H1 (cell line): ENCODE results near the gene LARP4. TPM values are rescaled to one million over a fixed set of nuclear protein-coding genes. Genes with fewer than 3 reads are reported as not detected.

Source experiments
- CTCF ChIA-PET: fragments of 300-600 bp; sonication (Branson Sonifier 250); formaldehyde crosslinking; loops from one replicate; lab custom pipeline; 2021; ENCODE audit not compliant: partially characterized antibody; lab: Charles Lee
- POLR2A ChIA-PET: fragments of 300-600 bp; sonication (Branson Sonifier 250); formaldehyde crosslinking; loops from one replicate; lab custom pipeline; 2021; ENCODE audit warnings: inconsistent platforms; ENCODE audit not compliant: partially characterized antibody; lab: Charles Lee
- DNase-seq, 2 experiments: peaks; one replicate each; pipeline versions ENCODE4 v3.0.0 to v3.0.0-alpha.2; 2010 to 2022; ENCODE audit warnings: low spot score in 2 of 2, low read depth in 1 of 2, mixed read lengths in 1 of 2
- FAIRE-seq: peaks from 2 replicates; lab custom pipeline; 2011; peaks lifted over from hg19 to GRCh38; lab: Jason Lieb, UNC
- H2AFZ ChIP-seq: 2 replicates; pipeline ENCODE4 v1.8.1; 2012; ENCODE audit warnings: low read length, inconsistent platforms
- H2AK5ac ChIP-seq: 2 replicates; pipeline ENCODE4 v1.6.1; 2013; ENCODE audit warnings: low read depth, low read length
- H2BK120ac ChIP-seq: replicated peaks from 2 replicates; pipeline ENCODE3; 2013; ENCODE audit warnings: low read depth, low read length, inconsistent platforms
- H2BK12ac ChIP-seq: 2 replicates; pipeline ENCODE4 v1.6.1; 2013; ENCODE audit warnings: low read depth, low read length
- H2BK15ac ChIP-seq: 2 replicates; pipeline ENCODE4 v1.6.1; 2013; ENCODE audit warnings: low read length
- H2BK20ac ChIP-seq: 2 replicates; pipeline ENCODE4 v1.6.1; 2013; ENCODE audit warnings: low read length
- H2BK5ac ChIP-seq: 2 replicates; pipeline ENCODE4 v1.6.1; 2013; ENCODE audit warnings: low read depth, low read length
- H3K14ac ChIP-seq: 2 replicates; pipeline ENCODE4 v1.6.1; 2013; ENCODE audit warnings: inconsistent platforms; ENCODE audit not compliant: insufficient read length
- H3K18ac ChIP-seq: 2 replicates; pipeline ENCODE4 v1.6.1; 2013; ENCODE audit warnings: low read length; ENCODE audit errors: extremely low read depth
- H3K23ac ChIP-seq: 2 replicates; pipeline ENCODE4 v1.6.1; 2013; ENCODE audit warnings: inconsistent platforms; ENCODE audit not compliant: insufficient read length
- H3K23me2 ChIP-seq: 2 replicates; pipeline ENCODE4 v1.6.1; 2013; ENCODE audit warnings: low read depth, low read length
- H3K27ac ChIP-seq: 2 replicates; pipeline ENCODE4 v1.6.1; 2011; ENCODE audit warnings: low read depth, low read length, inconsistent platforms
- H3K27me3 ChIP-seq, 4 experiments: replicated peaks in 1 of 4; 1 replicate in 1 of 4; 2 replicates in 3 of 4; pipeline versions ENCODE4 v1.6.1 to v1.8.1; 2011 to 2013; ENCODE audit warnings: low read length in 3 of 4, mild to moderate bottlenecking in 3 of 4, inconsistent platforms in 2 of 4, mixed read lengths in 2 of 4, moderate library complexity in 1 of 4; ENCODE audit not compliant: control insufficient read depth in 3 of 4, insufficient read depth in 3 of 4; ENCODE audit errors: extremely low read depth in 1 of 4
- H3K36me3 ChIP-seq, 4 experiments: 2 replicates each; pipeline versions ENCODE4 v1.6.1 to v1.8.1; 2011 to 2013; ENCODE audit warnings: mild to moderate bottlenecking in 4 of 4, low read length in 3 of 4, moderate library complexity in 2 of 4, control low read depth in 1 of 4, inconsistent platforms in 1 of 4; ENCODE audit not compliant: insufficient read depth in 4 of 4, control insufficient read depth in 2 of 4
- H3K4ac ChIP-seq: replicated peaks from 2 replicates; pipeline ENCODE3; 2013; ENCODE audit warnings: low read length, low read depth, mixed read lengths, inconsistent platforms; ENCODE audit not compliant: insufficient read length
- H3K4me1 ChIP-seq, 4 experiments: replicated peaks in 1 of 4; 1 replicate in 1 of 4; 2 replicates in 3 of 4; pipeline versions ENCODE4 v1.6.1 to v1.8.1; 2011 to 2013; ENCODE audit warnings: low read length in 3 of 4, inconsistent platforms in 2 of 4, mixed read lengths in 1 of 4; ENCODE audit not compliant: insufficient read depth in 4 of 4, control insufficient read depth in 3 of 4
- H3K4me2 ChIP-seq, 2 experiments: 2 replicates each; pipeline versions ENCODE4 v1.6.1 to v1.8.1; 2011 to 2013; ENCODE audit warnings: low read depth in 2 of 2, low read length in 2 of 2, control low read depth in 1 of 2, inconsistent platforms in 1 of 2, mild to moderate bottlenecking in 1 of 2; ENCODE audit not compliant: insufficient read depth in 1 of 2
- H3K4me3 ChIP-seq, 4 experiments: fragments of 200-600, 300-600 bp in 1 of 4; sonication (generic), shearing (Covaris generic), sonication (Bioruptor Twin) in 1 of 4; 2 replicates each; pipeline versions ENCODE4 v1.5.1 to v1.8.1; 2011 to 2016; ENCODE audit warnings: low read length in 4 of 4, low read depth in 3 of 4, control low read depth in 2 of 4, inconsistent platforms in 2 of 4, mild to moderate bottlenecking in 2 of 4, mixed read lengths in 1 of 4, moderate library complexity in 1 of 4; ENCODE audit not compliant: insufficient read depth in 2 of 4; ENCODE audit errors: extremely low read depth in 1 of 4
- H3K56ac ChIP-seq: replicated peaks from 2 replicates; pipeline ENCODE3; 2013; ENCODE audit warnings: low read depth, mild to moderate bottlenecking, mixed read lengths, low read length, inconsistent platforms; ENCODE audit not compliant: insufficient read length
- H3K79me1 ChIP-seq: 2 replicates; pipeline ENCODE4 v1.6.1; 2013; ENCODE audit warnings: low read depth, low read length, control low read depth
- H3K79me2 ChIP-seq, 2 experiments: 2 replicates each; pipeline versions ENCODE4 v1.6.1 to v1.8.1; 2012 to 2013; ENCODE audit warnings: low read length in 2 of 2, mild to moderate bottlenecking in 2 of 2, inconsistent platforms in 1 of 2; ENCODE audit not compliant: insufficient read depth in 2 of 2, control insufficient read depth in 1 of 2
- H3K9ac ChIP-seq, 4 experiments: replicated peaks in 1 of 4; 1 replicate in 1 of 4; 2 replicates in 3 of 4; pipeline versions ENCODE4 v1.6.1 to v1.8.1; 2011 to 2013; ENCODE audit warnings: low read depth in 3 of 4, low read length in 3 of 4, control low read depth in 2 of 4, mild to moderate bottlenecking in 2 of 4, moderate library complexity in 2 of 4, inconsistent platforms in 1 of 4; ENCODE audit errors: extremely low read depth in 1 of 4
- H3K9me3 ChIP-seq, 2 experiments: 2 replicates each; pipeline versions ENCODE4 v1.6.1 to v1.8.1; 2012 to 2013; ENCODE audit warnings: mild to moderate bottlenecking in 2 of 2, moderate library complexity in 2 of 2, control low read depth in 1 of 2, inconsistent platforms in 1 of 2, low read depth in 1 of 2, low read length in 1 of 2, mixed read lengths in 1 of 2; ENCODE audit not compliant: insufficient read depth in 2 of 2
- H4K20me1 ChIP-seq, 2 experiments: replicated peaks in 1 of 2; 2 replicates each; pipeline versions ENCODE3 to v1.8.1; 2011 to 2013; ENCODE audit warnings: inconsistent platforms in 2 of 2, low read length in 2 of 2, mild to moderate bottlenecking in 1 of 2; ENCODE audit not compliant: insufficient read depth in 2 of 2, control insufficient read depth in 1 of 2
- H4K5ac ChIP-seq: 2 replicates; pipeline ENCODE4 v1.6.1; 2013; ENCODE audit warnings: low read length, low read depth, mixed read lengths, inconsistent platforms; ENCODE audit not compliant: insufficient read length
- H4K8ac ChIP-seq: 2 replicates; pipeline ENCODE4 v1.8.0; 2013; ENCODE audit warnings: mild to moderate bottlenecking, moderate library complexity, low read length, inconsistent platforms; ENCODE audit not compliant: insufficient read depth; ENCODE audit errors: extremely low read depth
- H4K91ac ChIP-seq: replicated peaks from 2 replicates; pipeline ENCODE3; 2013; ENCODE audit warnings: low read length, mixed read lengths, inconsistent platforms; ENCODE audit not compliant: insufficient read length
- BACH1 ChIP-seq: IDR thresholded peaks from 2 replicates; pipeline ENCODE4 v1.6.1; 2012; ENCODE audit warnings: low read length, improper control_type of control experiment
- CHD2 ChIP-seq: IDR thresholded peaks from 2 replicates; pipeline ENCODE4 v1.6.1; 2012; ENCODE audit warnings: low read length, improper control_type of control experiment
- JUN ChIP-seq: IDR thresholded peaks from 2 replicates; pipeline ENCODE4 v1.6.1; 2011; ENCODE audit warnings: low read depth, mild to moderate bottlenecking, improper control_type of control experiment, low read length
- KDM1A ChIP-seq: fragments of 200-600, 300-600 bp; sonication (generic); IDR thresholded peaks from 2 replicates; pipeline ENCODE4 v1.7.1; 2016; ENCODE audit warnings: mild to moderate bottlenecking, low read length, borderline replicate concordance
- MAFK ChIP-seq: IDR thresholded peaks from 2 replicates; pipeline ENCODE4 v1.6.1; 2012; ENCODE audit warnings: low read depth, mild to moderate bottlenecking, improper control_type of control experiment, low read length
- NANOG ChIP-seq: IDR thresholded peaks from 2 replicates; pipeline ENCODE4 v1.6.1; 2011; ENCODE audit warnings: low read length, low read depth, mild to moderate bottlenecking, inconsistent platforms; ENCODE audit not compliant: insufficient read depth, poor library complexity, severe bottlenecking
- NRF1 ChIP-seq: IDR thresholded peaks from 2 replicates; pipeline ENCODE4 v1.6.1; 2011; ENCODE audit warnings: mild to moderate bottlenecking, low read depth, low read length, improper control_type of control experiment
- POLR2AphosphoS5 ChIP-seq: IDR thresholded peaks from 2 replicates; pipeline ENCODE4 v1.6.1; 2011; ENCODE audit warnings: low read depth, low read length
- SIN3A ChIP-seq, 2 experiments: IDR thresholded peaks in 1 of 2; conservative IDR thresholded peaks in 1 of 2; 2 replicates each; pipeline ENCODE4 v1.6.1; 2011 to 2012; ENCODE audit warnings: low read length in 2 of 2, improper control_type of control experiment in 1 of 2, low read depth in 1 of 2, mild to moderate bottlenecking in 1 of 2
- TEAD4 ChIP-seq: IDR thresholded peaks from 2 replicates; pipeline ENCODE4 v1.6.1; 2012; ENCODE audit warnings: low read depth, low read length, inconsistent platforms, mixed read lengths
- WGBS, 2 experiments: shearing (Covaris generic) in 1 of 2; methylation state at CpG; one replicate each; pipeline versions ENCODE4 v1.1.6 to v1.1.7; 2013 to 2015; ENCODE audit warnings: low lambda C conversion rate in 2 of 2, mixed read lengths in 2 of 2, inconsistent platforms in 1 of 2, low coverage in 1 of 2, missing lambda C conversion rate in 1 of 2; ENCODE audit not compliant: insufficient replicate concordance in 2 of 2, insufficient coverage in 1 of 2, insufficient read length in 1 of 2; ENCODE audit errors: extremely low coverage in 1 of 2, missing lambda C conversion rate in 1 of 2; 5-methylcytosine and 5-hydroxymethylcytosine counted together
- polyA plus RNA-seq, 7 experiments: library from polyadenylated mRNA; depleted of rRNA in 3 of 7; stranded (reverse) in 5 of 7; unstranded in 2 of 7; fragments of >200 nt in 5 of 7; fragments of 200-250 nt in 2 of 7; gene quantifications; 1 replicate in 5 of 7; 2 replicates in 1 of 7; 4 replicates in 1 of 7; pipeline versions ENCODE4 v1.2.1 to v1.2.3, GENCODE V29; 2011 to 2013; ENCODE audit warnings: missing spikeins in 2 of 7, mixed read lengths in 2 of 7
- total RNA-seq: library from RNA; stranded (reverse); fragmentation: NEBNext Ultra II Directional; extraction: Animal tissue kit (Norgen Biotek cat#: 25700); gene quantifications from 2 replicates; pipeline ENCODE4 v1.2.1, GENCODE V29; 2021
- TF ChIP-seq, protein P1 (sequence below): IDR thresholded peaks from 2 replicates; pipeline ENCODE4 v1.6.1; 2012; ENCODE audit warnings: inconsistent platforms

LARP4 gene
- total and polyA plus RNA-seq, 2 of the 8 experiments (the other 6 are each of a cell fraction or from before 2014, with no cell fraction given), result 12.8 to 93.9 TPM

- Histone ChIP-seq H4K91ac (no peak overlapping the region), H3K18ac (no peak overlapping the region), H3K23me2 (no peaks in the 10 kb centered on the region), H3K9ac (no peak overlapping the region), H3K14ac (no peak overlapping the region), H3K36me3 (no peaks in the 10 kb centered on the region), H2BK15ac (no peak overlapping the region), H2BK5ac (no peak overlapping the region), H3K4me3 (no peak overlapping the region), H3K4me1 (peaks cover 0 to 6% (median 0%) of the 10 kb centered on the region in 4 experiments; a peak in 2 of 7 replicates), H3K4me2 (no peak overlapping the region), H4K20me1 (peaks cover 0 to 3% of the 10 kb centered on the region in 2 experiments), H2AK5ac (no peak overlapping the region), H3K9me3 (no peaks in the 10 kb centered on the region), H2BK12ac (no peak overlapping the region), H3K79me1 (peaks cover 14% of the 10 kb centered on the region), H2BK20ac (no peak overlapping the region), H3K27me3 (no peaks in the 10 kb centered on the region), H4K8ac (no peak overlapping the region), H3K79me2 (peaks cover 4 to 49% of the 10 kb centered on the region in 2 experiments), H4K5ac (no peak overlapping the region), H3K27ac (no peak overlapping the region), H3K56ac (no peak overlapping the region), H2AFZ (no peak overlapping the region), H3K23ac (no peak overlapping the region), H2BK120ac (no peak overlapping the region), H3K4ac (no peak overlapping the region)
- POLR2A ChIA-PET, result no interaction called here
- CTCF ChIA-PET, result no interaction called here
- DNase-seq, result no peak
- FAIRE-seq, result no peak
- 96% methylated on average over 5 of the region's 5 CpGs; no CpG with 5 or more reads in 1 of the 2 experiments for WGBS, 2 experiments
- TF ChIP-seq TEAD4, result no peak
- no peak for TF ChIP-seq MAFK
- no peak for TF ChIP-seq CHD2
- no peak for TF ChIP-seq KDM1A
- TF ChIP-seq POLR2AphosphoS5, result no peak
- TF ChIP-seq JUN, result no peak
- no peak for TF ChIP-seq NRF1
- TF ChIP-seq, protein P1, sequence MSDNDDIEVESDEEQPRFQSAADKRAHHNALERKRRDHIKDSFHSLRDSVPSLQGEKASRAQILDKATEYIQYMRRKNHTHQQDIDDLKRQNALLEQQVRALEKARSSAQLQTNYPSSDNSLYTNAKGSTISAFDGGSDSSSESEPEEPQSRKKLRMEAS, result no peak
- TF ChIP-seq BACH1, result no peak
- no peak for TF ChIP-seq SIN3A (conservative IDR thresholded peaks at IDR 0.05 in 1 of 2, IDR thresholded peaks at IDR 0.05 in 1 of 2; ENCODE audit: low read depth in 1 of 2, low read length in 2 of 2)
- TF ChIP-seq NANOG, result no peak
Measured at GRCh38 chr12:50527359-50527726, 126.7 kb downstream of the LARP4 start.
